ENCODE measurements around the gene CCDC83.
A peak's percentile ranks its signal among the peaks of the same experiment; 100 is the strongest.

DNA sequence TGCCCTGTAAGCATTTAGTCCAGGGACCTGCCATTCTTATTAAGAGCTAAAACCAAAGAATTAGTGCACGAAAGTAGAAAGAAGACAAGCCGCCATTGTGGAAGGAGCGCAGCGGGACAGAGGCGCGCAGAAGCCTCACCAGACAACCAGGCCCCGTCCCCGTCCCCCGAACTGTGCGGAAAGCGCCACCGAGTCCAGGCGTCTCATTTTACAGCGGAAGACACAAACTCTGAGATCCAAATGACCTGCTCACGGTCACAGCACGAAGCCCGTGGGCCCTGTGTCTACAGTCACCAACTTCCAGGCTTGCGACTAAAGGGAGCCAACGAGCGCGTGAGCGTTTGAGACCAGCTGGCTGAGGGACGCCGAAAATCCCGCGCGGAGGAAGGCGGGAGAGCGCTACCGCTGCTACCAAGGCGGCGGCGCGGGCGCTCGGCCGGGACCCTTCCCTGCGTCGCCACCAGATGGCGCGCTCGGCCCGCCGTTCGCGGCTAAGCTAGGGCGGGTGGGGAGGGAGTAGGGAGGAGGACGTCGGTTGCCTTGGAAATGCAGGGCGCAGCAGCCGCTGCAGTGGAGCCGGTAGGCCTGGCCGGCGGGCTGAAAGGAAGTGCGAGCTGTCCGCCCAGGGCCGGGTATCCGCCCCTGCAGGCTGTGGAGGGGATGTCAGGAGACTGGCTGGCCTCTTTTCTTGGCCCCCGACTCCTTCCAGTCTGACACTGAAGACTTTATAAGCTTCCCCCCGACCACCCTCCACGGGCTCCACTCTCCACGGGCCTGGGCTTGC, 434 bp upstream of the CCDC83 start:
- TF ChIP-seq, protein P1, sequence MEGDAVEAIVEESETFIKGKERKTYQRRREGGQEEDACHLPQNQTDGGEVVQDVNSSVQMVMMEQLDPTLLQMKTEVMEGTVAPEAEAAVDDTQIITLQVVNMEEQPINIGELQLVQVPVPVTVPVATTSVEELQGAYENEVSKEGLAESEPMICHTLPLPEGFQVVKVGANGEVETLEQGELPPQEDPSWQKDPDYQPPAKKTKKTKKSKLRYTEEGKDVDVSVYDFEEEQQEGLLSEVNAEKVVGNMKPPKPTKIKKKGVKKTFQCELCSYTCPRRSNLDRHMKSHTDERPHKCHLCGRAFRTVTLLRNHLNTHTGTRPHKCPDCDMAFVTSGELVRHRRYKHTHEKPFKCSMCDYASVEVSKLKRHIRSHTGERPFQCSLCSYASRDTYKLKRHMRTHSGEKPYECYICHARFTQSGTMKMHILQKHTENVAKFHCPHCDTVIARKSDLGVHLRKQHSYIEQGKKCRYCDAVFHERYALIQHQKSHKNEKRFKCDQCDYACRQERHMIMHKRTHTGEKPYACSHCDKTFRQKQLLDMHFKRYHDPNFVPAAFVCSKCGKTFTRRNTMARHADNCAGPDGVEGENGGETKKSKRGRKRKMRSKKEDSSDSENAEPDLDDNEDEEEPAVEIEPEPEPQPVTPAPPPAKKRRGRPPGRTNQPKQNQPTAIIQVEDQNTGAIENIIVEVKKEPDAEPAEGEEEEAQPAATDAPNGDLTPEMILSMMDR (IDR thresholded peaks at IDR 0.05): peak; percentile 91 to 99 (median 95)
- peak in 1 of 2 donors; percentile 39 for TF ChIP-seq POLR2A (IDR thresholded peaks at IDR 0.05)

All from uterus (tissue), 2 donors.